Measurements from ENCODE around the gene RBM15.

DNA sequence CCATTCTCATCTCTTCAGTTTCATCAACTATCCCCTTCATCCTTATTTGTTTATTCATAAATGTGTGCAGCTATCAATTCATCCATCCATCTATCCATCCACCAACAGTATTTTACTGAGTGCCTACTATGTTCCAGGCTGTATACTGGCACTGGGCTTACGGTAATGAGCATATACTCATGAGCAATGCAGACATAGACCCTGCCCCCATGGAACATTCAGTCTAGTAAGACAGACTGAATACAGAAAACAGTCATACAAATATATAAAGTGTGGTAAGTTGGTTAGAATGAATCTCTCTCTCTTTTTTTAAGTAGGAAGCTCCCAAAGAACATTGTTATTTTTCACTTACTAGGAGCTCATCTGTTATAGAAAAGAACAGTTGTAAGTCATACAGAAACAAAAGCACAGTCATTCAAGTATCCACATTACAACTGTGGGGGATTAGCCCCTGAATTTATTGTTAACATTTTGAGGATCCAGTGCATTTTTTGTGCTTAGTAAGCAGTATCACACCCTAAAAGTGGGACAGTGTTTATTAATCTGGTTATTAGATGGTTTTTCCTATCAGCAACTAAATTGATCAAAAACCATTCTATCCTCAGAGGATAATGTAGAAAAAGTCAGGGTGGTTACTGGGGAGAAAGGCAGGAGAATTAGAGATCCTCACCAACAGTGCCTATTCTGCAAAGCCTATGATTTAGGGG is 48.0 kb downstream of the RBM15 start:
- no peak for TF ChIP-seq POLR2A (IDR thresholded peaks at IDR 0.05)
- TF ChIP-seq, protein P1, sequence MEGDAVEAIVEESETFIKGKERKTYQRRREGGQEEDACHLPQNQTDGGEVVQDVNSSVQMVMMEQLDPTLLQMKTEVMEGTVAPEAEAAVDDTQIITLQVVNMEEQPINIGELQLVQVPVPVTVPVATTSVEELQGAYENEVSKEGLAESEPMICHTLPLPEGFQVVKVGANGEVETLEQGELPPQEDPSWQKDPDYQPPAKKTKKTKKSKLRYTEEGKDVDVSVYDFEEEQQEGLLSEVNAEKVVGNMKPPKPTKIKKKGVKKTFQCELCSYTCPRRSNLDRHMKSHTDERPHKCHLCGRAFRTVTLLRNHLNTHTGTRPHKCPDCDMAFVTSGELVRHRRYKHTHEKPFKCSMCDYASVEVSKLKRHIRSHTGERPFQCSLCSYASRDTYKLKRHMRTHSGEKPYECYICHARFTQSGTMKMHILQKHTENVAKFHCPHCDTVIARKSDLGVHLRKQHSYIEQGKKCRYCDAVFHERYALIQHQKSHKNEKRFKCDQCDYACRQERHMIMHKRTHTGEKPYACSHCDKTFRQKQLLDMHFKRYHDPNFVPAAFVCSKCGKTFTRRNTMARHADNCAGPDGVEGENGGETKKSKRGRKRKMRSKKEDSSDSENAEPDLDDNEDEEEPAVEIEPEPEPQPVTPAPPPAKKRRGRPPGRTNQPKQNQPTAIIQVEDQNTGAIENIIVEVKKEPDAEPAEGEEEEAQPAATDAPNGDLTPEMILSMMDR (IDR thresholded peaks at IDR 0.05), result no peak
